GM23248 (cell line): ENCODE data around the gene SRSF7. TPM values are rescaled to one million over a fixed set of nuclear protein-coding genes. Genes with fewer than 3 reads are reported as not detected.

Source experiments
- DNase-seq: peaks from one replicate; pipeline ENCODE4 v3.0.0-alpha.2; 2015
- H2AFZ ChIP-seq: fragments of 200-600 bp; sonication (generic); 2 replicates; pipeline ENCODE4 v1.6.1; 2016; ENCODE audit warnings: antibody characterized with exemption
- H3F3A ChIP-seq: fragments of 200-600 bp; sonication (generic); 2 replicates; pipeline ENCODE4 v1.6.1; 2016; ENCODE audit warnings: mild to moderate bottlenecking, antibody characterized with exemption, mixed run types; ENCODE audit not compliant: insufficient read depth
- H3K27ac ChIP-seq: fragments of 200-600 bp; sonication (generic); 2 replicates; pipeline ENCODE4 v1.5.1; 2016; ENCODE audit warnings: mild to moderate bottlenecking
- H3K27me3 ChIP-seq: fragments of 200-600 bp; sonication (generic); replicated peaks from 2 replicates; pipeline ENCODE4 v1.6.1; 2016; ENCODE audit warnings: mild to moderate bottlenecking; ENCODE audit not compliant: insufficient read depth
- H3K36me3 ChIP-seq: fragments of 200-600 bp; sonication (generic); 2 replicates; pipeline ENCODE4 v1.6.1; 2016; ENCODE audit warnings: low read depth, mild to moderate bottlenecking
- H3K4me1 ChIP-seq: fragments of 200-600 bp; sonication (generic); 2 replicates; pipeline ENCODE4 v1.6.1; 2016; ENCODE audit warnings: mild to moderate bottlenecking; ENCODE audit not compliant: insufficient read depth
- H3K4me2 ChIP-seq: fragments of 200-600 bp; sonication (generic); one replicate; pipeline ENCODE4 v1.6.1; 2016; ENCODE audit warnings: mild to moderate bottlenecking; ENCODE audit not compliant: unreplicated experiment
- H3K4me3 ChIP-seq: fragments of 200-600 bp; sonication (generic); 2 replicates; pipeline ENCODE4 v1.5.1; 2016; ENCODE audit warnings: mild to moderate bottlenecking
- H3K79me2 ChIP-seq: fragments of 200-600 bp; sonication (generic); 2 replicates; pipeline ENCODE4 v1.6.1; 2016; ENCODE audit warnings: mild to moderate bottlenecking; ENCODE audit not compliant: insufficient read depth
- H3K9ac ChIP-seq: fragments of 200-600 bp; sonication (generic); 2 replicates; pipeline ENCODE4 v1.6.1; 2016; ENCODE audit warnings: mild to moderate bottlenecking
- H3K9me2 ChIP-seq: fragments of 200-600 bp; sonication (generic); 2 replicates; pipeline ENCODE4 v1.6.1; 2016; ENCODE audit warnings: mixed run types, mild to moderate bottlenecking, moderate library complexity; ENCODE audit not compliant: insufficient read depth
- H3K9me3 ChIP-seq: fragments of 200-600 bp; sonication (generic); one replicate; pipeline ENCODE4 v1.6.1; 2017; ENCODE audit warnings: low read depth
- H4K20me1 ChIP-seq: fragments of 200-600 bp; sonication (generic); 2 replicates; pipeline ENCODE4 v1.6.0; 2016; ENCODE audit not compliant: insufficient read depth
- EZH2 ChIP-seq: fragments of 200-600 bp; sonication (generic); IDR thresholded peaks from 2 replicates; pipeline ENCODE4 v1.6.1; 2018; ENCODE audit warnings: antibody characterized with exemption, mild to moderate bottlenecking; ENCODE audit not compliant: insufficient read depth, poor library complexity, severe bottlenecking
- EZH2phosphoT487 ChIP-seq: fragments of 200-600 bp; sonication (generic); IDR thresholded peaks from 2 replicates; pipeline ENCODE4 v1.6.1; 2018; ENCODE audit warnings: antibody characterized with exemption, moderate library complexity, mild to moderate bottlenecking, low read depth; ENCODE audit not compliant: insufficient read depth
- WGBS, 2 experiments: methylation state at CpG; one replicate each; pipeline ENCODE4 v1.1.6; 2015 to 2017; ENCODE audit warnings: low lambda C conversion rate in 2 of 2, low coverage in 1 of 2; ENCODE audit errors: missing lambda C conversion rate in 2 of 2; 5-methylcytosine and 5-hydroxymethylcytosine counted together
- in situ Hi-C: fragments of 300-500 bp; cut with MboI; formaldehyde crosslinking; loops from 2 replicates; pipeline ENCODE4 v1.15.0; 2020
- polyA plus RNA-seq: library from polyadenylated mRNA; unstranded; fragments of >200 nt; fragmentation: Nextera tagmentation; extraction: Ambion mirVana; gene quantifications from 2 replicates; pipeline ENCODE4 v1.2.1, GENCODE V29; 2016
- total RNA-seq: library from RNA; depleted of rRNA; stranded (reverse); fragments of >200 nt; shearing (Covaris generic); gene quantifications from 2 replicates; pipeline ENCODE4 v1.2.3, GENCODE V29; 2014

SRSF7 gene
- total and polyA plus RNA-seq, 2 experiments from 2014 or later = 86.5 to 156 TPM

GRCh38 chr2:38775921-38776225, 24.7 kb upstream of the SRSF7 start:
- 0 out of 2 replicates have a peak, but pooled peaks cover 4% of the 10 kb centered on the region for H3F3A ChIP-seq
- no peaks in the 10 kb centered on the region for H3K4me1 ChIP-seq
- no peaks in the 10 kb centered on the region for H3K36me3 ChIP-seq
- H3K9ac ChIP-seq = no peak overlapping the region
- no peaks in the 10 kb centered on the region for H3K27me3 ChIP-seq
- H3K4me2 ChIP-seq = no peak overlapping the region
- 70 to 76% methylated on average over 7 of the region's 7 CpGs for WGBS, 2 experiments
- in situ Hi-C loops = no loop called here
- DNase-seq = no peak
- H4K20me1 ChIP-seq = no peaks in the 10 kb centered on the region
- H2AFZ ChIP-seq = no peak overlapping the region
- H3K27ac ChIP-seq = no peak overlapping the region
- no peak overlapping the region for H3K4me3 ChIP-seq
- peaks cover 10% of the 10 kb centered on the region for H3K79me2 ChIP-seq
- no peaks in the 10 kb centered on the region for H3K9me3 ChIP-seq
- no peaks in the 10 kb centered on the region for H3K9me2 ChIP-seq
- no peak for TF ChIP-seq EZH2phosphoT487
- TF ChIP-seq EZH2 = no peak

GRCh38 chr2:38775097-38775920, 24.1 kb upstream of the SRSF7 start:
- 85 to 89% methylated on average over 17 of the region's 17 CpGs for WGBS, 2 experiments
- H3K79me2 ChIP-seq = peaks cover 10% of the 10 kb centered on the region
- H3K27ac ChIP-seq = no peak overlapping the region
- H3K9me3 ChIP-seq = no peaks in the 10 kb centered on the region
- no peak overlapping the region for H3K4me3 ChIP-seq
- no peak overlapping the region for H3K4me2 ChIP-seq
- H2AFZ ChIP-seq = no peak overlapping the region
- in situ Hi-C loops = no loop called here
- no peaks in the 10 kb centered on the region for H3K27me3 ChIP-seq
- no peaks in the 10 kb centered on the region for H3K9me2 ChIP-seq
- TF ChIP-seq EZH2phosphoT487 (no peak), EZH2 (no peak)
- H3K36me3 ChIP-seq = no peaks in the 10 kb centered on the region
- DNase-seq = no peak
- H4K20me1 ChIP-seq = no peaks in the 10 kb centered on the region
- H3K4me1 ChIP-seq = no peaks in the 10 kb centered on the region
- no peak overlapping the region for H3K9ac ChIP-seq
- H3F3A ChIP-seq = 0 out of 2 replicates have a peak, but pooled peaks cover 4% of the 10 kb centered on the region

- no peak overlapping the region for H3K4me2 ChIP-seq
- no peaks in the 10 kb centered on the region for H4K20me1 ChIP-seq
- H3K9me3 ChIP-seq = no peaks in the 10 kb centered on the region
- no peaks in the 10 kb centered on the region for H3K9me2 ChIP-seq
- no peak overlapping the region for H3K9ac ChIP-seq
- no peak overlapping the region for H2AFZ ChIP-seq
- no peaks in the 10 kb centered on the region for H3K27me3 ChIP-seq
- H3K79me2 ChIP-seq = no peaks in the 10 kb centered on the region
- no peak for TF ChIP-seq EZH2
- no peak for TF ChIP-seq EZH2phosphoT487
- 0 out of 2 replicates have a peak, but pooled peaks cover 4% of the 10 kb centered on the region for H3F3A ChIP-seq
- in situ Hi-C loops = no loop called here
- H3K36me3 ChIP-seq = no peaks in the 10 kb centered on the region
- 52 to 59% methylated on average over 5 of the region's 5 CpGs for WGBS, 2 experiments
- peak; percentile 65 for DNase-seq
- no peak overlapping the region for H3K4me3 ChIP-seq
- no peaks in the 10 kb centered on the region for H3K4me1 ChIP-seq
- no peak overlapping the region for H3K27ac ChIP-seq
Observed at GRCh38 chr2:38771632-38772031, 20.5 kb upstream of the SRSF7 start.

GRCh38 chr2:38765551-38765950, 14.4 kb upstream of the SRSF7 start:
- Histone ChIP-seq H4K20me1 (no peaks in the 10 kb centered on the region), H3K4me1 (peaks cover 20% of the 10 kb centered on the region), H3K4me3 (no peak overlapping the region), H3K79me2 (no peaks in the 10 kb centered on the region), H3K27ac (peak overlapping the region; percentile 47), H3K27me3 (no peaks in the 10 kb centered on the region), H3K9me2 (no peaks in the 10 kb centered on the region), H3K36me3 (no peaks in the 10 kb centered on the region), H3K9me3 (no peaks in the 10 kb centered on the region), H3K9ac (0 out of 2 replicates have a peak overlapping the region, but pooled peaks have one; percentile 3), H3K4me2 (peak overlapping the region; percentile 45), H2AFZ (no peak overlapping the region), H3F3A (peaks cover 21% of the 10 kb centered on the region)
- WGBS, 2 experiments = 85 to 93% methylated on average over 5 of the region's 5 CpGs
- in situ Hi-C loops = no loop called here
- no peak for DNase-seq
- TF ChIP-seq EZH2phosphoT487 (no peak), EZH2 (no peak)
